ENCODE measurements around the gene PTPRG.

PTPRG gene

DNA sequence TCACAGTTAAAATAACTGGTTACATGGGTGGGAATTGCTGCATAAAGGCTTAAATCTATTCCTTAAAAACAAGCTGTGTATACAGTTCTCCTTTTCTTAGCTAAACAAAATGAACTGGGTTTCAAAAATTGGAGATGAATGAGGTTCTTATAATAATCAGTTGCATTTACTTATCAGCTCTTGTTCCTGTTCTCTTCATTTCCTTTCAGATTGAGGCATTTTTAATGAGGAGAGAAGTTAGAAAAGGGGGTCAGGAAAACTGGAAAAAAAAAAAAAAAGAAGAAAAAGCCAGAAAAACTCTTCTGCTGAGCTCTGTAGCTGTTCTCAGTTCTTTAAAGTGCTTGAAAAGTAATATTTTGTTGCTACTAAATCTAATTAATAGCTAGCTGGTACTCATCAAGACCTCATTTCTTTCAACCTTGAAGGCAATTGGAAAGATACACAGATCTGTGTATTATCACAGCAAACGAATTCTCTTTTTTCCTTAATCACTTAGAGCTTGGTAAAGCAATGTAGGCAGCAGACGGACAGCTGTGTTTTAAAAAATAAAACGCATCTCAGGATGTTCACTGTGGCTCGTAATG, 32.2 kb downstream of the PTPRG start:
- DNase-seq = no peak

DNA sequence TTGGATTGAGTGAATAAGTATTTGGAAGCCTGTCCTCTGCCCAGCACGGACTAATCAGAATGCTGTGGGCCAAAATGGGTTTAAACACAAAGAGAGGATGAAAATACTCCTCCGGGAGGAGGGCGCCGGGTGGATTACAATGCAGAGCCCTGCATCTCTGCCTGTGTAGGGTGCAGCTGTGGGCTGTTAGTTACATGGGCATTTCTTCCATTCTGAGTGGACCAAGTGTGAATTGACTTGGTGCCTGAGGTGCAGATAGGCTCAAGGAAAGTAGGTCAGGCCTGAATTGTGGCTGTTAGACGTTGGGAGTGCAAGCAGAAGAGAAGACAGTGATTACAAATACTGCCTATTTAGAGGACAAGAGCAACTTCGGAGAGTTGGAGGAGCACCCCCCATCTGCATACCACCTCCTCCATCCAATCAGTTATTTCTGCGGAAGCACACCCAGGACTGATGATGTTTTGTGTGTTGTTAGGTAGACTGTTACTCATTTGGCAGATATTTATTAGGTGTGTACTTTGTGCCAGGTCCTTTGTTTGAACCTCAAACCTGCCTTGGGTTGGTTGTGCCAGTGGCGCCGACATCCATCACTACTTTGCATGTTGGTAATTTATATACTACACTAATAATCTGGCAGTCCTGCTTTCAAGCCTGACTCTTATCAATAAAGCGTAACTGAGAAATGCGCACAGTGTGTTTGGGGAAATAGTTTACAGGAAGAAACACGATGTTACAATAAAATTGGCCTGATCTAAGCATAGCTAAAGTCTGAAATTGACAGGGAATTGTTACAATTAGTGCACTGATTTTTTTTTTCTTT, 33.0 kb downstream of the PTPRG start:
- DNase-seq = no peak

- no peak for DNase-seq
These were observed 33.6 kb downstream of the PTPRG start for GRCh38 chr3:61594964-61595285.

DNA sequence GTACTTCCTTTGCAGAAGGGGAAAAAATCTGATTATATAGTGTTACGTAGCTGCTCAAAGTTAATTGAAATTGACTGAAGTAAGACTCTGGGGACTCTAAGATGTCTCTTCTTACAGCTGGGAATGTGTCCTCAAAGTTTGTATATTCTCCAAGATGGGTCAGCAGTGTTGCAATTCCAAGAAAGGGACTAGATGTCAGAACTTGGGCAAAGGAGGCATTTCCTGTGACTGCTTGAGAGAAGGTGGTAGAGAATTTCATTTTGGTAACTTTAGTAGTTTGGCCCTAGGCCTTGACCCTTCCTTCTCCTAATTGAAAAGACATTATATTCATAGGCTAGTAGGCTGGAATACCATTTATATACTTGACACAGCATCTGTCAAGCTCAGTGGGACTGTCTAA, 33.9 kb downstream of the PTPRG start:
- DNase-seq = no peak

- DNase-seq = no peak
These were observed 34.5 kb downstream of the PTPRG start for GRCh38 chr3:61595826-61596225.

- DNase-seq = no peak
These were observed 36.5 kb downstream of the PTPRG start for GRCh38 chr3:61597906-61598305.

DNA sequence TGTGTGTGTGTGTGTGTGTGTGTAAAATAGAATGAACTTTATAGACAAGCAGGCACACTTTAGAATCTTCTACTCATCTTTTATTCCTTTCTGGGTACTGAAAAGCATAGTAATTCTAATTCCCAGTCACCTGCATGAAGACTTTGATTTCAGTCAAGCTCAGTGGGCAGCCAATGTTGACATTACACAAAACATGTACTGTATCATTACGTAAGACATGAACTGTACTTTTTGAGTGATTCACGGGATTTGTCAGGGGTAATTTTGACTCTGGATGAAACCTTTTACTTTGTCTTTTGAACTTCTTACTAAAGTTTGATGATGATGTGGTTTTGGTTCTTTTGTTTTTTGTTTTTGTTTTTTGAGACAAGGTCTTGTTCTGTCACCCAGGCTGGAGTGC, 38.8 kb downstream of the PTPRG start:
- no peak for DNase-seq

- no peak for DNase-seq
These were observed 40.5 kb downstream of the PTPRG start for GRCh38 chr3:61601831-61602230.

DNA sequence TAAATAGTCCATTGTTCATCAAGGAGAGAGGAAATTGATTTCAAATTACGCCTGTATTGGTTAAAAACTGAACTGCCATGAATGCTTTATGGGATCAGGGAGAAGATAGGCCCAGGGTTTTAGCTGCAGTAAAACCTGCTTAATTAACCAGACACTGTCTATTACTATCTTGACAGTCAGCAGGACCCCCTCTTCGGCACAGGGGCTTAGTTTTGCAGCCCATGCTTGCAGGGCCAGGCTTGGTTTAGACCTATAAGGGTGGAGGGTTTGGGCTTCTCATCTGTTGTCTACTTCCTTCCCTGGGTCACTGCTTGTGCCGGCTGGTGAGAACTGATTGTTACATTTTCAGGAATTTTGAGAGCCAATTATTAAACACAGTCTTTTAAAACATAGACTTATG, 41.1 kb downstream of the PTPRG start:
- no peak for DNase-seq

- DNase-seq = no peak
These were observed 44.3 kb downstream of the PTPRG start for GRCh38 chr3:61605589-61606175.

GRCh38 chr3:61606196-61606595, 44.8 kb downstream of the PTPRG start:
- DNase-seq = no peak

GRCh38 chr3:61608072-61608471, 46.7 kb downstream of the PTPRG start:
- no peak for DNase-seq

DNA sequence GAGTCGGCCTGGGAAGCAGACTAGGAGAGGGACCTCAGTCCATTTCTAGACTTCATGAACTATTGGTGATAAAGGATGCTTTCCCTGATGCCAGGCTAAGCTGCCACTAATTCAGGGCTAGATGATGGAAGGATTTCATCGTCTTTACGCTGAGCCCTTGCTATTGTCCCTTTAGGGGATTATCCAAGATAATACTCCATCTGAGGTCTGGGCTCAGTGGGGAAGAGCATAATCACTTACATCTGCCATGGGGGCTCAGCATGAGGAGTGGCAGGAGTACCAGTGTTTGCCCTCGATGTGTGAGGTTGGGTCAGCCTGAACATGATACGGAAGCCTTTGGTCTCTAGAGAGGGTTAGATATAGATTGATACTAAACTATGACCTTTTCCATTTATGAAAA, 47.3 kb downstream of the PTPRG start:
- DNase-seq = no peak

DNA sequence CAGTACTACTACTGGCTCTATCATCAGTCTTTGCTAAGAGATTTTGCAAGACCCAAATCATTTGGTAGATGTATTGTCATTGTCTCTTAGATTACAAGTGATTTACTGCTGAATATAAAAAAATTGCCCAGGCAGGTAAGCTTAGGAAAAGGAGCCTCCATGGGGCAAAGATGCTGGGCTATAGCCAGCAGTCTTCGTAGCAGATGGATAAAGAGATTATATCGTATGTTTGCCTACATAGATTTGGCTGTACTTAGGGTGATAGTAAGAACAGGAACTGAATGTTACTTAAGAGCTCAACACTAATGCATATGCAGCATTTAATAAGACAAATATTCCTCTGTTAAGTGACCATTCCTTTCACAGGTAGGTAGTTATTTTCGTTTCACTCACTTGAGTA, 48.9 kb downstream of the PTPRG start:
- DNase-seq = no peak

GRCh38 chr3:61612211-61613194, 51.1 kb downstream of the PTPRG start:
- DNase-seq = no peak

GRCh38 chr3:61613666-61614065, 52.3 kb downstream of the PTPRG start:
- no peak for DNase-seq

- DNase-seq = no peak
These were observed 54.3 kb downstream of the PTPRG start for GRCh38 chr3:61615643-61616042.

GRCh38 chr3:61616586-61616985, 55.2 kb downstream of the PTPRG start:
- DNase-seq = no peak

DNA sequence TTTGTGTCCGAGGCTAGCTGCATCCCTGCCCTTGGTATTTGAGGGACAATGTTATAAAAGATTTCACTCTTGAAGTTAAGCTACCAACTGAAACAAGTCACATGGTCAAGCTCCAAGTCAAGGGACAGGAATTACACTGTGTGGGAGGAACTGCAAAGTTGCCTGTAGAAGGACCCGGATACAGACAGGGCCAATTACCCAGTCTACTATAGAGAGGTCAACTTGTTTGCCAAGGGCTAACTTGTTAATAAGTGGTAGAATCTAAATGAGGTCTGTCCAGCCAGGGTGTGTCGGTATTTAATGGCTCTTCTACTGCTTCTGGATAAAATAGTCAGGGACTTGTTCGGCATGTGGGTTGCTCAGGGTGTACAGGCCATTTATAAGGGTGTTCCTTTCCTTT, 55.7 kb downstream of the PTPRG start:
- DNase-seq = no peak

- no peak for DNase-seq
These were observed 56.3 kb downstream of the PTPRG start for GRCh38 chr3:61617651-61618050.

- DNase-seq = no peak
These were observed 56.9 kb downstream of the PTPRG start for GRCh38 chr3:61618231-61618630.

DNA sequence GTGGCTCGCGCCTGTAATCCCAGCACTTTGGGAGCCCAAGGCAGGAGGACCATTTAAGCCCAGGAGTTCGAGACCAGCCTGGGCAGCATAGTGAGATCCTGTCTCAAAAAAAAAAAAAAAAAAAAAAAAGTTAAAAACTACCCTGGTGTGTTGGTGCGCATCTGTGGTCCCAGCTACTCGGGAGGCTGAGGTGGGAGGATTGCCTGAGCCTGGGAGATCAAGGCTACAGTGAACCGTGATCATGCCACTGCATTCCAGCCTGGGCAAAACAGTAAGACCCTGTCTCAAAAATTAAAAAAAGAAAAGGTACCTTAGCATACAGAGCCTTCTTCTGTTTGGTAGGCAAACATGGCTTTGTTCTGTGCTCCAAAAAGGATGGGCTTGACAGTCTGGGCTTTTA, 57.5 kb downstream of the PTPRG start:
- DNase-seq = no peak

GRCh38 chr3:61620073-61620472, 58.7 kb downstream of the PTPRG start:
- DNase-seq = no peak
